PFSK-1 (cell line): ENCODE measurements around the gene EMILIN1.

Experiments
- POLR2AphosphoS5 ChIP-seq: IDR thresholded peaks from 2 replicates; pipeline ENCODE4 v1.6.1; 2012; ENCODE audit warnings: low read depth, mild to moderate bottlenecking, control low read depth, low read length, moderate library complexity
- SIN3A ChIP-seq: IDR thresholded peaks from 2 replicates; pipeline ENCODE4 v1.6.1; 2012; ENCODE audit warnings: mild to moderate bottlenecking, low read length, moderate library complexity, borderline replicate concordance; ENCODE audit not compliant: insufficient read depth
- TAF1 ChIP-seq: IDR thresholded peaks from 2 replicates; pipeline ENCODE4 v1.6.1; 2012; ENCODE audit warnings: low read length, control low read depth, borderline replicate concordance; ENCODE audit not compliant: insufficient read depth

DNA sequence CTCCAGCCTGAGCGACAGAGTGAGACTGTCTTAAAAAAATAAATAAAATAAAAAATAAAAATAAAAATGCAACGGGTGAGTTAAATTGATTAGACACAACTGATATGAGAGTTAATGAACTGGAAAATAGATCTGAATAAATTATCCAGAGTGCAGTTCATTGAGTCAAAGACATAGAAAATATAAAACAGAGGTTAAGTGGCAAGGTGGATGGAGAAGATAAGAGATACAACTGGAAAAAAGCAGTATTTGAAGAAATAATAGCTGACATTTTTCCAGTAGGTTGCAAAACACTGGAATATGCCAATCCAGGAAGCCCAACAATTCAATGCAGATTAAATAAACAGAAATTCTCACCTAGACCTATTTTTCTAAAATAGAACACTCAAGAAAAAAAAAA, 29.8 kb downstream of the EMILIN1 start:
- no peak for TF ChIP-seq POLR2AphosphoS5
- TF ChIP-seq SIN3A = no peak
- no peak for TF ChIP-seq TAF1
